Measurements from ENCODE around the gene PNLIP.

PNLIP gene

GRCh38 chr10:116614796-116615195 is 69.1 kb downstream of the PNLIP start:
- no peak for DNase-seq (ENCODE audit: low read depth, low spot score)

GRCh38 chr10:116615199-116615776 is 69.6 kb downstream of the PNLIP start:
- DNase-seq (ENCODE audit: low read depth, low spot score): no peak
